ENCODE data around the gene CEBPG.

Gene CEBPG

DNA sequence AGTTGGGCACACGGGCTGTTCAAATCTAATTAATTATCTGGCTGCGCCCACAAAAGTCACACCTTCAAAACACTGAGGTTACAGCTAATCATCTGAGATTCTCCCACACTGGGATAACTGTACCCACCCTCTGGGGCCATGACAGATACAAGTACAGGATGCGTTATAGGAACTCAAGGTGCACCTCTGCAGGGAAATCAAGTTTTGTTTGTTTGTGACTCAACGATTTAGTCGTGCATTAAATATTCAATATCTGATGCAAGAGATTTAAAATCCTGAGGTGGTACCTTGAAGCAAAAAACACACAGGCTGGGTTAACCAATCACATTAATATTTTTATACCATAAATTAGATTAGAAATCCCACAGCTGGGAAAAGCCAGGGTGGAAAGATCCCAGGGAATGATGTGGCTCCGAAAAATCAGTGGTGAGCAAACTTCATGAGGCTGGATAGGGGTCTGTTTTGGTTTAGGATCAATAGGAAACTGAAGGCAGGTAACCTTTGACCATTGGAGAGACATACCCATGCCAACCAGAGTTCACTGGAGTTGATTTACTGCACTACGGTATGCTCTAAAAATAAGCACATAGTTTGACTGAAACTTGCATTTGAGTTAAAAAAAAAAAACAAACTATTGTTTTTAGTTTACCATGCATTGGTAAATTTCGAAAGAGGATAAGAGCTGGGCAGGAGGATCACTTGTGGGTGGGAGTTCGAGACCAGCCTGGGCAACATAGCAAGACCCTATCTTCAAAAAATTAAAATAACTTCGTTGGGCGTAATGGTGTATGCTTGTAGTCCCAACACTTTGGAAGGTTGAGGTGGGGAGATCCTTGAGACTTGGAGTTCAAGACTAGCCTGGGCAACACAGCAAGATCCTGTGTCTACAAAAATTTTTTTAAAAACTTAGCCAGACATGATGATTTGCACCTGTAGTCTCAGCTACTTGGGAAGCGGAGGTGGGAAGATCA lies 23.9 kb upstream of the CEBPG start:
- no peak for FAIRE-seq
- no peak for DNase-seq (ENCODE audit: insufficient read length, low spot score)

DNA sequence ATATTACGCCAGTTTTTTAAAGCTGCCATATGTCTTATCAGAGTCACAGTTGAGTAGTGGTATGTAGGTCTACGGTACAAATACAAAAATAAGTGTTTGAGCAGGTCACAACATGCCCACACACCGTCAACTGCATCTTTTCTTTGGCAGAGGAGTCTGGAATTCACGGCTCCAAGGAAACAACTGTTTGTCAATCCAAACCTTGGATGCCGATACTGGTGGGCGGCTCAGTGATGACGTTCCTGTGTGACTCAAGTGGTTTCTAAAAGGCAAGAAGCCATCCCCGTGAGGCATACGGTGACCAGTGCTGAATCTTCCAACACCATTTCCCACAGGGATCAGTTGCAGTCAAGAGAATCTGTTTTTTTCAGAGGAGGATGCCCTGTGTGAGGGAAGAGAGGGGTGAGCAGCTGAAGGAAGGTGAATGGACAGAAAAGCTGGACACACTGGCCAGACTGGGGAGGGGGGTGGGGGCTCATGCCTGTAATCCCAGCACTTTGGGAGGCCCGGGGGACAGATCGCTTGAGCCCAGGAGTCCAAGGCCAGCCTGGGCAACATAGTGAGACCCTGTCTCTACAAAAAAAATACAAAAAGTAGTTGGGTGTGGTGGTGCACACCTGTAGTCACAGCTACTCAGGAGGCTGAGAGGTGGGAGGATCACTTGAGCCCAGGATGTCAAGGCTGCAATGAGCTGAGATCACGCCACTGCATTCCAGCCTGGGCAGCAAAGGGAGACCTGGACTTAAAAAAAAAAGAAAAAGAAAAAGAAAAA lies 22.8 kb upstream of the CEBPG start:
- DNase-seq (ENCODE audit: insufficient read length, low spot score) (no peak), FAIRE-seq (no peak)

- FAIRE-seq: no peak
- no peak for DNase-seq (ENCODE audit: insufficient read length, low spot score)
Measured at GRCh38 chr19:33355535-33355934, 18.0 kb upstream of the CEBPG start.

DNA sequence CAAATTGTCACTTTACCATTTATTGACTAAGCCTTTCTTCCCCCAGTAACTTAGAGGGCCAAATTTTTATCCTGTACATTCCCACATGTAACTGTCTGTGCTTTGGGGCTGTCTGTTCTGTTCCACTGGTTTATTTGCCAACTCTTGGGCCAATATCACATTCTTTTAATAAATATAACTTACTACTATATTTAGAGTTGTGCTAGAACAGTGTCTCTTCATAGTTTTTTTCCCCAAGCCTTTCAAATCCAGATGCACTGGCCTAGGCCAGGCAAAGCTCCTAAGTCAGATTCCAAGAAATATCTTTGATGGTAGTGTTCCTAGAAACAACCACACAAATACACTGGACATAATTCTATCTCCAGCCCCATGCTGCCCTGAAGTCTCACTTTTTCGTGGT lies 16.0 kb upstream of the CEBPG start:
- FAIRE-seq: no peak

DNA sequence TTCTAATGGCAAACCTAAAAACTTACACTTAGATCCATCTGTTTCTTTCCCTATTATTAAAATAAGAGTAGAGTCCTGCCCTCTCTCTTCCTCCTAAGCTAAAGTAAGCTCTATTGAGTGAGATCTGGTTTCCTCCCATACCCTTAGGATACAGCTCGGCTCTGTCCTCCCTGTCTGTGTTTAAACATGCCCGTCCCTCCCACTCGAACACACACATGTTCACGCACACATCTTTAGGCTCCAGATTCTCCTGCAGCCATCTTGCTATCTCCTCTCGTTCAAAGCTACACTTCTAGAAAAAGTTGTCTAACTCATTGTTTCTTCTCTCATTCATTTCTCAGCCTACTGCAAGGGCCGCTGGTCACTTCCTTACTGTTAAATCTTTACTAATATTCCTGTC lies 15.1 kb upstream of the CEBPG start:
- FAIRE-seq (no peak), DNase-seq (ENCODE audit: insufficient read length, low spot score) (no peak)

More for the DNA sequence above, 16.0 kb upstream of the CEBPG start:
- no peak for DNase-seq (ENCODE audit: insufficient read length, low spot score)

GRCh38 chr19:33359581-33359980 lies 13.9 kb upstream of the CEBPG start:
- FAIRE-seq: no peak

GRCh38 chr19:33362508-33363228 lies 10.8 kb upstream of the CEBPG start:
- no peak for FAIRE-seq

More at GRCh38 chr19:33359581-33359980, 13.9 kb upstream of the CEBPG start:
- no peak for DNase-seq (ENCODE audit: insufficient read length, low spot score)

GRCh38 chr19:33363476-33363875 lies 10.0 kb upstream of the CEBPG start:
- DNase-seq (ENCODE audit: insufficient read length, low spot score): no peak
- no peak for FAIRE-seq

More at GRCh38 chr19:33362508-33363228, 10.8 kb upstream of the CEBPG start:
- DNase-seq (ENCODE audit: insufficient read length, low spot score): no peak

DNA sequence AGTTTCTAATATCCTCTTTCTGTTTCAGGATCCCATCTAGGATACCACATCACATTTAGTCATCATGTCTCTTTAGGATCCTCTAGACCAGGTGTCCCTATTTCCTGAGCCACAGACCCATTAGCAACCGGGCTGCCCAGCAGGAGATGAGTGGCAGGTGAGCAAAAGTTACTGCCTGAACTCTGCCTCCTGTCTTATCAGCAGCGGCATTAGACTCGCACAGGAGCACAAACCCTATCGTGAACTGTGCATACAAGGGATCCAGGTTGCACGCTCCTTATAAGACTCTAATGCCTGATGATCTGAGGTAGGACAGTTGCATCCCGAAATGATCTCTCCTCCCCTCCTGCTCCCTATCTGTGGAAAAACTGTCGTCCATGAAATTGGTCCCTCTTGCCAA lies 7.8 kb upstream of the CEBPG start:
- no peak for FAIRE-seq

GRCh38 chr19:33366127-33366526 lies 7.4 kb upstream of the CEBPG start:
- DNase-seq (ENCODE audit: insufficient read length, low spot score) (no peak), FAIRE-seq (no peak)

More for the DNA sequence above, 7.8 kb upstream of the CEBPG start:
- no peak for DNase-seq (ENCODE audit: insufficient read length, low spot score)

DNA sequence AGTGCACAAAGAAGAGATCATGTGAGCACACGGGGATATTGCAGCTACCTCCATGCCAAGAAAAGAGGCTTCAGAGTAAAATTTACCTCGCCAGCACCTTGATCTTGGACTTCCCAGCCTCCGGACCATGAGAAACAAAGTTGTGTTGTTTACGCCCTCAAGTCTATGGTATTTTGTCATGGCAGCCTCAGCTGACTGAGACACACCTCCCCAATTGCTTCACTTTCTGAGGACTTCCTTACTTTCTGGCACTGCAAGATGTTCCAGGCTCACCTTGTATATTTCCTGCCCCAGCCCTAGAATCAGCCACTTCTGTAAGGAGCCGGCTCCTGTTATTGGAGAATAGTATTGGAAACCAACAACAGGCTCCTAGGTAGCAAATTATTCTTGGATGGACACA lies 6.6 kb upstream of the CEBPG start:
- no peak for FAIRE-seq
- no peak for DNase-seq (ENCODE audit: insufficient read length, low spot score)

DNA sequence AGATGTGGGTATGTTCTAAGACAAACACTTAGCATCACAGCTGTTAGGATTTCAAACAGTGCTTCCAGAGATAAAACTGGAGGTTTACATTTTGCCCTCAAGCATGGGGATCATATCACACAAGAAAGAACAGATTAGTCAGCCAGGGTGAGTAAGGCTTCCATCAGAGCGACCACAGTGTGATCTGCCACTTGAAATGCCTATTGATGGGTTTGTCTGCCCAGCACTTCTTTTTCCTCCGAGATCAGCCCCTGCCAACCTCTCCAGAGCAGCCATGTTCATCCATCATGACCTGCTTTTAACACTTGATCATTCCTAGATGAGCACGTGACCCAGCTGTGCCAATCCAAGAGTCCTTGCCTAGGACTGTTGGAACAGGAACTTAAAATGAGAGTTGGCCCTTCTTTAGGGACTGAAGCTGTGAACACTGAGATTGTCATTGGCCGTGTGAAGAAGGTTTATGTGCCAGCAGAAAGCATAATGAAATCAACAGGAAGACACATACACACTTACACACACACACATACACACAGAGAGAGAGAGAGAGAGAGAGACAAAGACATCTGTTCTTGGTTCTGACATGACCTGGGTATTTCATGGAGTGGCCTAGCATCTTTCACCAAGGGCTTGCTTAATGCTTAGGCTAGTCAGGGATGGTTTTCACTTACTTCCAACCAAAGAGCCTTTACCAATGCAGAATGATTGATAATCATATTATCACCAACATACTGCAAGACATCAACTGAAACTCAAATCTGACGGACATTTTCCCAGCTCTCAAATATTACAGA lies 5.2 kb upstream of the CEBPG start:
- no peak for DNase-seq (ENCODE audit: insufficient read length, low spot score)
- FAIRE-seq: no peak

GRCh38 chr19:33370783-33371182 lies 2.7 kb upstream of the CEBPG start:
- DNase-seq (ENCODE audit: insufficient read length, low spot score) (no peak), FAIRE-seq (no peak)

DNA sequence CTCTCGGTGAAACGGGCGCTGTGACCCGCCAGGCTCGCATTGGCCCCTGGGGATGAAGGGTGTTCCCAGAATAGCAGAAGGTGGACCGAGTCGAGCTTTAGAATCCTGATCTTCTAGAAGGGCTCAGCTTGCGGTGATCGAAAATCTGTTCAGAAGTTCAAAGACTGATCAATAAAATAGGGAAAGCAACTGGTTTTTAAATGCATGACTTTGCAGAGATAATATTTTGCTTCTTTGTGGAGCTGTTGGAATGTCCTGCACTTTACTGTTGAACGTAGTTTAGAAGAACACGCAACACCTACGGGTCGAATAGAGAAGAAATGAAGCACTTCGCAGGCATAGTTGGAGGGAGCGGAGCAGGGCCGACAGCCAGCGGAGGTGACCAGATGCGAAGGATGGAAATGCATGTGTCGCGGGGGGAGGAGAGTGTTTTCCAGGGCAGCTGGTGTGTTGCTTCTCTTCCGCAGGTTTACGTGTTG lies 766 bp downstream of the CEBPG start:
- peak; percentile 31 for FAIRE-seq
- no peak for DNase-seq (ENCODE audit: insufficient read length, low spot score)

DNA sequence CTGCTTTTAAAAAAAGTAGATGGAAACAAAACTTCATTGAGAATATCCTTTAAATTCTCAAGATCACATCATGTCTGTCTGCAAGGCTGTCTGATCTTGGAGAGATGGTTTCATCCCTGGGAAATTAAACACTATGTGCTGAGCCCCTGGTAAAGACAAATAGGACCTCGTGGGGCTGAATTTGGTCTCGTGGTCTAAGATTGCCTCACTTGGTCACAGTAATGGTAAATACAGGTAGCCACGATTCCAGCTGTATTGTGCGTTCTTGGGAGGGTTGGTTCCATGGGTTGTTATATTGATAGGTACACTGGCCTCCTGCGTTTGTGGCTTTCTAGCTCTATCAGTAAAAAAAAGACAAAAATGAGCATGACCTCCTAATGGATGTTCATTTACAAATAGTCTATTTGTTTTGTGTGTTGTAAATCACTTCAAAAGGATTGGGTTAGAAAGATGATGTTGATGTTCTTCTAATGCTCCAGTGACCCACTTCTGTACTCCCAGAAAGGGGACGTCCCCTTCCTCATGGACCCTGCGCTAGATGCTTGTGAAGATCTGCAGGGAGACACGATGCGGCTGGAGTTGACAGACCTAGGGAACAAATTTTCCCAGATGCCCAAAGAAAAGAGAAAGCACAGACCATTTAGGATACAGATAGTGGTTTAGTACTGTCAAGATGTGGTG lies 1.8 kb downstream of the CEBPG start:
- DNase-seq (ENCODE audit: insufficient read length, low spot score) (no peak), FAIRE-seq (no peak)

DNA sequence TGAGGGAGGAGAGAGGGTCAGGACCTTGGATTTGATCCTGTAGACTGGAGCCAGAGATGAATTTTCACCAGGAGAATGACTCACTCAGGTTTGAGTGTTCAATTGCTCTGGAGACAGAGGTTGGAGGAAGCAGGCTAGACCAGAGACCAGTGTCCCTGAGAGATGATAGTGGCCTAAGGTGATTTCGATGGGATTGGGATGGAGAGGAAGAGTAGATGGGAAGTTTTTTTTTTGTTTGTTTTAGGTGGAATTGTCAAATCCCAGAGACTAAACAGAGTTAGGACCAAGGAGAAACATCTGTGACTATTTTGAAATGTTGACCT lies 2.3 kb downstream of the CEBPG start:
- FAIRE-seq: no peak
- no peak for DNase-seq (ENCODE audit: insufficient read length, low spot score)

- FAIRE-seq: no peak
Measured at GRCh38 chr19:33376423-33376822, 2.9 kb downstream of the CEBPG start.

GRCh38 chr19:33376941-33377557 lies 3.5 kb downstream of the CEBPG start:
- FAIRE-seq: no peak
- no peak for DNase-seq (ENCODE audit: insufficient read length, low spot score)

More at GRCh38 chr19:33376423-33376822, 2.9 kb downstream of the CEBPG start:
- no peak for DNase-seq (ENCODE audit: insufficient read length, low spot score)

Measured in GM19239 (cell line).